Stimulated activated CD8-positive, alpha-beta memory T cell treated with anti-CD3 and anti-CD28 coated beads, Interleukin-2, amount 100 ng/mL, for 48 hours (primary cell): ENCODE measurements around the gene LMAN1L.

Source experiments
- DNase-seq, 2 donors: peaks; one replicate each; pipeline ENCODE4 v3.0.0-alpha.2; 2020; ENCODE audit warnings: low read depth in 2 of 2

LMAN1L gene

GRCh38 chr15:74857082-74857655 lies 44.5 kb downstream of the LMAN1L start:
- DNase-seq = no peak

- DNase-seq = no peak
These were observed 45.2 kb downstream of the LMAN1L start for GRCh38 chr15:74857671-74858368.

GRCh38 chr15:74858369-74858740 lies 45.7 kb downstream of the LMAN1L start:
- no peak for DNase-seq

- DNase-seq = no peak
These were observed 50.8 kb downstream of the LMAN1L start for GRCh38 chr15:74863239-74864056.

- DNase-seq = no peak
These were observed 51.7 kb downstream of the LMAN1L start for GRCh38 chr15:74864296-74864695.

GRCh38 chr15:74865316-74865715 lies 52.7 kb downstream of the LMAN1L start:
- DNase-seq = no peak

- no peak for DNase-seq
These were observed 53.5 kb downstream of the LMAN1L start for GRCh38 chr15:74866090-74866489.

- no peak for DNase-seq
These were observed 54.9 kb downstream of the LMAN1L start for GRCh38 chr15:74867466-74868038.

- no peak for DNase-seq
These were observed 55.4 kb downstream of the LMAN1L start for GRCh38 chr15:74868059-74868458.

- no peak for DNase-seq
These were observed 56.7 kb downstream of the LMAN1L start for GRCh38 chr15:74869372-74869725.

- no peak for DNase-seq
These were observed 57.2 kb downstream of the LMAN1L start for GRCh38 chr15:74869726-74870407.

- DNase-seq = no peak
These were observed 58.0 kb downstream of the LMAN1L start for GRCh38 chr15:74870436-74871215.

- no peak for DNase-seq
These were observed 60.0 kb downstream of the LMAN1L start for GRCh38 chr15:74872702-74873035.

- peak; percentile 85 to 86 for DNase-seq
These were observed 60.6 kb downstream of the LMAN1L start, which contains the start of gene SCAMP2 for GRCh38 chr15:74873036-74873755. TSS of gene SCAMP2 (minus strand) at chr15:74873365. CDS start at chr15:74873255, 110 bp downstream.

GRCh38 chr15:74873756-74874424 lies 61.3 kb downstream of the LMAN1L start:
- no peak for DNase-seq
